D721Med (cell line): ENCODE data around the gene AMMECR1L.
"Not testable (repeated sequence)": the region's sequence is repeated elsewhere in the genome, so short reads cannot be mapped to it uniquely, and the experiment has no call there.

Experiments
- DNase-seq: peaks from one replicate; pipeline ENCODE4 v3.0.0; 2011; ENCODE audit warnings: low spot score; ENCODE audit not compliant: insufficient read length
- FAIRE-seq: peaks from 2 replicates; lab custom pipeline; 2011; peaks lifted over from hg19 to GRCh38; lab: Jason Lieb, UNC
- TF ChIP-seq, protein P1 (sequence below): IDR thresholded peaks from 2 replicates; pipeline ENCODE4 v1.5.1; 2012; ENCODE audit warnings: mild to moderate bottlenecking, control low read depth; ENCODE audit not compliant: insufficient read depth; ENCODE audit errors: missing control alignments

AMMECR1L gene

DNA sequence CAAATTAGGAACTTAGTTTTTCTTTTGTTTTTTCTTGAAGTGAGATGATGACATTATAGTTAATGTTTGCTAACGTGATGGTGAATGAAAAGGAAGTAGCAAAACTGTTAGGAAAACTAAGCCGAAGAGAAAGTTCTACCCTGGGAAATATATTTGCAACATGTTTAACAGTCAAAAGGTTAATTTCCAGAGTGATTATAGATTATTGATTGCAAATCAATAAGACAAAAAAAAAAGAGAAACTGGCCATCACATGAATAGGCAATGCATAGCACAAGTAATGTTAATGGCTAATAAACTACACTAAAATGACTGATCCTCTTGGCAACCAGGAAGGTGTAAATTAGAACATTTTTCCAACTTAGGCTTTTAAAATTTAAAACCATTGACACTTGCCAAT lies 26.0 kb upstream of the AMMECR1L start:
- no peak for DNase-seq
- no peak for FAIRE-seq
- TF ChIP-seq, protein P1, sequence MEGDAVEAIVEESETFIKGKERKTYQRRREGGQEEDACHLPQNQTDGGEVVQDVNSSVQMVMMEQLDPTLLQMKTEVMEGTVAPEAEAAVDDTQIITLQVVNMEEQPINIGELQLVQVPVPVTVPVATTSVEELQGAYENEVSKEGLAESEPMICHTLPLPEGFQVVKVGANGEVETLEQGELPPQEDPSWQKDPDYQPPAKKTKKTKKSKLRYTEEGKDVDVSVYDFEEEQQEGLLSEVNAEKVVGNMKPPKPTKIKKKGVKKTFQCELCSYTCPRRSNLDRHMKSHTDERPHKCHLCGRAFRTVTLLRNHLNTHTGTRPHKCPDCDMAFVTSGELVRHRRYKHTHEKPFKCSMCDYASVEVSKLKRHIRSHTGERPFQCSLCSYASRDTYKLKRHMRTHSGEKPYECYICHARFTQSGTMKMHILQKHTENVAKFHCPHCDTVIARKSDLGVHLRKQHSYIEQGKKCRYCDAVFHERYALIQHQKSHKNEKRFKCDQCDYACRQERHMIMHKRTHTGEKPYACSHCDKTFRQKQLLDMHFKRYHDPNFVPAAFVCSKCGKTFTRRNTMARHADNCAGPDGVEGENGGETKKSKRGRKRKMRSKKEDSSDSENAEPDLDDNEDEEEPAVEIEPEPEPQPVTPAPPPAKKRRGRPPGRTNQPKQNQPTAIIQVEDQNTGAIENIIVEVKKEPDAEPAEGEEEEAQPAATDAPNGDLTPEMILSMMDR = no peak

DNA sequence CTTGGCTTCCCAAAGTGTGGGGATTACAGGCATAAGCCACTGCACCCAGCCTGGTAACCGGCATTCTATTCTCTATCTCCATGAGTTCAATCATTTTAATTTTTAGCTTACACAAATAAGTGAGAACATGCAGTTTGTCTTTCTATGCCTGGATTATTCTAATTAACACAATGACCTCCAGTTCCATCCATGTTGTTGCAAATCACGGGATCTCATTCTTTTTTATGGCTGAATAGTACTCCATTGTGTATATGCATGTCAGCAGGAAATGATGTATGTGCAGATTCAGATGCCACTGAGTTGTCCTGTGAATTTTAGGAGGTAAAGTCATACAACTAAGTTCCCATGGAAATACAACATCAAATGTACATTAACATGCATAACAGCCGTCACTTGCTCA lies 24.7 kb upstream of the AMMECR1L start:
- DNase-seq (no peak), FAIRE-seq (no peak)
- TF ChIP-seq, protein P1 = no peak

DNA sequence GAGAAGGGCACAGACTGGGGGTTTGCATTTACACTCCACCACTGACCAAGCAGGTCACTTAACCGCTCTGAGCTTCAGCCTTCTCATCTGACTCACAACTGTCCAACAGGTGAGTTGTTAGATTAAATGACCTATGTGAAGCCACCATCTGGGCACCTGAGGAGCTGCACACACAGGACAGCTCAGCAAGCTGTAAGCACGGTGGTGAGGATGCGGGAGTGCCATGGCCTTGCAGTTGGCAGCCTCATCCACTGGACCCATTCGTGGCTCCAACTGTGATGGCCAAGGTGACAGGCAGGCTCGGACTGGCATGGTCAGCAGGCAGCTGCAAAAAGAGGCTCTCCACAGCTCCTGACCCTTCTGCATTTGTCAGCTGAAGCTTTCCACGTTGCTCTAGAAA lies 23.3 kb upstream of the AMMECR1L start:
- TF ChIP-seq, protein P1 = no peak
- no peak for FAIRE-seq
- no peak for DNase-seq

DNA sequence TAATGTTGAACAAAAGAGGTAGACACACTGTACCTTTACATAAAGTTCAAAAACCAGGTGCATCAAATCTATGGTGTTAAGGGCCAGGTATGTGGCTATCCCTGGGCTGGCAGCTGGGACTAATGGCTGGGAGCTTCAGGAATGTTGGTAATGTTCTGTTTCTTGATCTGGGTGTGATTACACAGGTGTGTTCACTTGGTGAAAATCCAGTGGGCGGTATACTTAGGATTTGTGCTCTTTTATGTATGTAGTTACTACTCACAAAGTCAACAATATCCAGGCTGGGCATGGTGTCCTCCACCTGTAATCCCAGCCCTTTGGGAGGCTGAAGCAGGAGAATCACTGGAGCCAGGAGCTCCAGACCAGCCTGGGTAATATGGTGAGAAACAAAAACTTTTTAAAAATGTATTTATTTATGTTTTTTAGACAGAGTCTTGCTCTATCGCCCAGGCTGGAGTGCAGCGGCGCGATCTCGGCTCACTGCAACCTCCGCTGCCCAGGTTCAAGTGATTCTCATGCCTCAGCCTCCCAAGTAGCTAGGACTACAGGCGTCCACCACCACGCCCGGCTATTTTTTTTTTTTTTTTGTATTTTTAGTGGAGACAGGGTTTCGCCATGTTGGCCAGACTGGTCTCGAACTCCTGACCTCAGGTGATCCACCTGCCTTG lies 22.1 kb upstream of the AMMECR1L start:
- DNase-seq, FAIRE-seq: not testable (repeated sequence)

DNA sequence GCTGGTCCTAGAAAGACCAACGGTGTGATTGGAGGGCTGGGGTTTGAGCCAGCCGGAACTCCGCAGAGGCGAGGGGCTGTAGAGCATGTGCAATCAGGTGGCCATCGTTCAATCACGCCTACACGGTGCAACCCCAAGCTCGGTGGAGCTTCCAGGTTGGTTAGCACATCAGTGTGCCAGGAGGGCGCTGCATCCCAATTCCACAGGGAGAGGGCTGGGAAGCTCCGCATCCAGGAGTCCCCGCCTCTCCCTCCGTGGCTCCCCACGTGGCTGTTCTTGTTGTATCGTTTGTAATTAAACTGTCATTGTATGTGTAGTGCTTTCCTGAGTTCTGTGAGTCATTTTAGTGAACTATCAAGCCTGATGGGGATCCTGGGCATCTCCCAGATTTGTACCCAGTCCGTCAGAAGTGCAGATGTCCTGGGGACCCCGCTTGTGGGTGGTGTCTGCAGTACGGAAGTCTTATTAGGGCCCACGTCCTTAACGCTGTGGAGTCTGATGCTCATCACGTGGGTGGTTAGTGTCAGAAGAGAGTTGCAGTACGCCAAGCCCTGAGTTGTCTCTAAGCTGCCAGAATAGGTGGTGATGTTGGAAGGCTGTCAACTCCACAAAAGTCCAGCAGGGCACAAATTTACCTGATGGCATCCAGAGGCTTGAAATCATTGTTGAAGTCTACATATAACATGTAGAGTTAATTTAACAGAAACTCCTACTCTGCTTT lies 20.6 kb upstream of the AMMECR1L start:
- FAIRE-seq = no peak

DNA sequence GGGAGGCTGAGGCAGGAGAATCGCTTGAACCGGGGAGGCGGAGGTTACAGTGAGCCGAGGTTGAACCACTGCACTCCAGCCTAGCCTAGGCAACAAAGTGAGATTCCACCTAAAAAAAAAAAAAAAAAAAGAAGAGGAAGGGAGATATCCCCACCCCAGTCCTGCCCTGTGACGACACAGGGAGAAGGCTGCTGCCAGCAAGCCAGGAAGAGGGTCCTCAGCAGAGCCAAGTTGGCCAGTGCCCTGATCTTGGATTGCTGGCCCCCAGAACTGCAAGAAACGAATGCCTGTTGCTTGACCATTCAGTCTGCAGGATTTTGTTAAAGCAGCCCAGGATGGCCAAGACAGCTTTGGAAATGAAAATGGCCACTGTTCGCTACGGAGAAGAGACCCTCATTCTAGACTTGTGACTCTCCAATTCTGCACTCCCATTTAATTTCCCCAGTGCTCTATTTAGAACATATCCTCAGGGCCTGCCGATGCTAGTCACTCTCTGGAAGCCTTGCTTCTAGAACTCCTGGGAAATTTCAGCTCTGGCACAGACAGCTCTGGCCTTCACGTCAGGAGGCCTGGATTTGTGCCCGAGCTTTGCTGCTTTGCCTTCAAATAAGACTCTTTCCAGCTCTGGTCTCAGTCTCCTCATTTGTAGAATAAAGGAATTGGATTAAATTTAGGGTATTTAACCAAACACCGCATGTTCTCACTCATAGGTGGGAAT lies 15.7 kb upstream of the AMMECR1L start:
- FAIRE-seq (no peak), DNase-seq (no peak)
- TF ChIP-seq, protein P1 = no peak

More for the DNA sequence above, 20.6 kb upstream of the AMMECR1L start:
- TF ChIP-seq, protein P1 = no peak
- DNase-seq = no peak

DNA sequence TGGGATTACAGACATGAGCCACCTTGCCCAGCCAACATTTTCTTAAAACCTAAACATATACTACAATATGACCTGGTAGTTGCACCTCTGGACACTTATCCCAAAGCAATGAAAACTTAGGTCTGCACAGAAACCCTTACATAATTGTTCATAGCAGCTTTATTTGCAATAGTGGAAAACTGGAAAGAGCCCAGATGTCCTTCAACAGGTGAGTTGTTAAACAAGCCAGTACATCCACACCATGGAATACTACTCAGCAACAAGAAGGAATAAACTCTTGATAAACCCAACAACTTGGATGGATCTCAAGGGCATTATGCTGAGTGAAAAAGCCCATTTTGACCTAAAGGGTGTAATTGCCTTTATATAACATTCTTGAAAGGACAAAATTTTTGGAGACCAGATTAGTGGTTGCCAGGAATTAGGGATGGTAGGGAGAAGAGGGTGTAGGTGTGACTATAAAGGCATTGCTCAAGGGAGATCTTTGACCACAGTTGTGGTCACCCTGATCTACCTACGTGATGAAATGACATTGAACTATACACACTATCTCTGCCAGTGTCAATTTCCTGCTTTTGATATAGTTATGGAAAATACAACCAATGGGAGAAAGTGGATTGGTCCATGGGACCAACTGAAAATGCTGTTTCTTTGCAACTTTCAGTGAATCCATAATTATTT lies 11.9 kb upstream of the AMMECR1L start:
- no peak for DNase-seq
- TF ChIP-seq, protein P1 = no peak
- no peak for FAIRE-seq
